ENCODE data around the gene PSME3IP1. TPM values are rescaled to one million over a fixed set of nuclear protein-coding genes. Genes with fewer than 3 reads are reported as not detected.

Gene PSME3IP1
- total RNA-seq, 1 donor from 2014 or later = 62.9 TPM

GRCh38 chr16:57147381-57148221 lies 38.2 kb downstream of the PSME3IP1 start:
- no peaks in the 10 kb centered on the region for H3K36me3 ChIP-seq (ENCODE audit: control insufficient read depth, insufficient read depth, low read length)
- H3K4me3 ChIP-seq (ENCODE audit: low read depth, low read length) = no peak overlapping the region
- DNase-seq (ENCODE audit: low read depth) (peak; percentile 58), FAIRE-seq (no peak)
- H3K27me3 ChIP-seq (ENCODE audit: control insufficient read depth, insufficient read depth, low read length) = no peaks in the 10 kb centered on the region
- no peak for TF ChIP-seq CTCF (IDR thresholded peaks at IDR 0.05; ENCODE audit: insufficient read depth, low read length, severe bottlenecking)

- H3K4me3 ChIP-seq (ENCODE audit: low read depth, low read length) = no peak overlapping the region
- DNase-seq (ENCODE audit: low read depth) = no peak
- peak; percentile 20 for TF ChIP-seq CTCF (IDR thresholded peaks at IDR 0.05; ENCODE audit: insufficient read depth, low read length, severe bottlenecking)
- H3K36me3 ChIP-seq (ENCODE audit: control insufficient read depth, insufficient read depth, low read length) = no peaks in the 10 kb centered on the region
- peak; percentile 84 for FAIRE-seq
- H3K27me3 ChIP-seq (ENCODE audit: control insufficient read depth, insufficient read depth, low read length) = no peaks in the 10 kb centered on the region
Observed at GRCh38 chr16:57146735-57147134, 39.1 kb downstream of the PSME3IP1 start.

GRCh38 chr16:57146040-57146647 lies 39.7 kb downstream of the PSME3IP1 start:
- Histone ChIP-seq H3K36me3 (ENCODE audit: control insufficient read depth, insufficient read depth, low read length) (no peaks in the 10 kb centered on the region), H3K27me3 (ENCODE audit: control insufficient read depth, insufficient read depth, low read length) (no peaks in the 10 kb centered on the region), H3K4me3 (ENCODE audit: low read depth, low read length) (no peak overlapping the region)
- DNase-seq (ENCODE audit: low read depth) (no peak), FAIRE-seq (no peak)
- TF ChIP-seq CTCF (IDR thresholded peaks at IDR 0.05; ENCODE audit: insufficient read depth, low read length, severe bottlenecking) = no peak

- no peaks in the 10 kb centered on the region for H3K36me3 ChIP-seq (ENCODE audit: control insufficient read depth, insufficient read depth, low read length)
- TF ChIP-seq CTCF (IDR thresholded peaks at IDR 0.05; ENCODE audit: insufficient read depth, low read length, severe bottlenecking) = no peak
- FAIRE-seq (peak; percentile 13), DNase-seq (ENCODE audit: low read depth) (no peak)
- no peaks in the 10 kb centered on the region for H3K27me3 ChIP-seq (ENCODE audit: control insufficient read depth, insufficient read depth, low read length)
- H3K4me3 ChIP-seq (ENCODE audit: low read depth, low read length) = no peak overlapping the region
Observed at GRCh38 chr16:57145046-57146021, 40.5 kb downstream of the PSME3IP1 start.

GRCh38 chr16:57144027-57144426 lies 41.8 kb downstream of the PSME3IP1 start:
- Histone ChIP-seq H3K27me3 (ENCODE audit: control insufficient read depth, insufficient read depth, low read length) (no peaks in the 10 kb centered on the region), H3K36me3 (ENCODE audit: control insufficient read depth, insufficient read depth, low read length) (no peaks in the 10 kb centered on the region), H3K4me3 (ENCODE audit: low read depth, low read length) (no peak overlapping the region)
- FAIRE-seq (peak; percentile 23), DNase-seq (ENCODE audit: low read depth) (no peak)
- no peak for TF ChIP-seq CTCF (IDR thresholded peaks at IDR 0.05; ENCODE audit: insufficient read depth, low read length, severe bottlenecking)

Data from bronchial epithelial cell (primary cell).